A549 (cell line): ENCODE results near the gene CHAF1A. TPM values are rescaled to one million over a fixed set of nuclear protein-coding genes. Genes with fewer than 3 reads are reported as not detected.

ENCODE experiments used
- ATAC-seq, 2 experiments: fragments of 200-7000 bp in 1 of 2; fragments of >200 bp in 1 of 2; cut with Nextera tagmentation in 1 of 2; cut with Tn5 transposase in 1 of 2; 3 replicates each; pipeline versions ENCODE4 v1.8.0 to v1.9.1; 2018 to 2020; ENCODE audit warnings: mild to moderate bottlenecking in 1 of 2, moderate library complexity in 1 of 2
- CTCF ChIA-PET: fragments of 300-600 bp; sonication (Branson Sonifier 250); formaldehyde crosslinking; extraction: SDS; loops from one replicate; lab custom pipeline; 2021; ENCODE audit warnings: antibody characterized with exemption, inconsistent platforms; lab: Yijun Ruan, JAX
- POLR2A ChIA-PET: fragments of 350-600 bp; formaldehyde crosslinking; extraction: SDS; loops from one replicate; lab custom pipeline; 2021; ENCODE audit warnings: antibody characterized with exemption, inconsistent platforms; lab: Yijun Ruan, JAX
- DNase-seq, 2 experiments: peaks; one replicate each; pipeline versions ENCODE4 v3.0.0 to v3.0.0-alpha.2; 2011 to 2016; ENCODE audit warnings: low read depth in 1 of 2, low spot score in 1 of 2
- FAIRE-seq: peaks from 2 replicates; lab custom pipeline; 2011; peaks lifted over from hg19 to GRCh38; lab: Jason Lieb, UNC
- H3K27ac ChIP-seq, 2 experiments: fragments of >200 bp; sonication (Bioruptor Twin); formaldehyde crosslinking; 3 replicates each; pipeline ENCODE4 v1.5.1; 2016 to 2017
- H3K4me1 ChIP-seq: fragments of >200 bp; sonication (Bioruptor Twin); formaldehyde crosslinking; 3 replicates; pipeline ENCODE4 v1.6.1; 2016
- H3K4me2 ChIP-seq: fragments of >200 bp; sonication (Bioruptor Twin); formaldehyde crosslinking; 3 replicates; pipeline ENCODE4 v1.6.1; 2016
- H3K4me3 ChIP-seq: fragments of >200 bp; sonication (Bioruptor Twin); formaldehyde crosslinking; 3 replicates; pipeline ENCODE4 v1.5.1; 2016
- H3K9me3 ChIP-seq: fragments of >200 bp; sonication (Bioruptor Twin); formaldehyde crosslinking; 3 replicates; pipeline ENCODE4 v1.6.1; 2016
- CBX8 ChIP-seq: fragments of 200-600 bp; sonication (generic); IDR thresholded peaks from 2 replicates; pipeline ENCODE4 v1.6.1; 2016
- CTCF ChIP-seq: fragments of >200 bp; sonication (Bioruptor Twin); formaldehyde crosslinking; IDR thresholded peaks from 3 replicates; pipeline ENCODE4 v1.5.1; 2016
- E2F6 ChIP-seq: IDR thresholded peaks from 2 replicates; pipeline ENCODE4 v1.6.1; 2012; ENCODE audit warnings: low read depth, borderline replicate concordance
- EP300 ChIP-seq, 2 experiments: fragments of >200 bp; sonication (Bioruptor Twin); formaldehyde crosslinking; IDR thresholded peaks; 2 replicates in 1 of 2; 3 replicates in 1 of 2; pipeline ENCODE4 v1.6.1; 2016 to 2017
- JUNB ChIP-seq: fragments of >200 bp; sonication (Bioruptor Twin); formaldehyde crosslinking; IDR thresholded peaks from 2 replicates; pipeline ENCODE4 v1.6.1; 2016
- NPAS2 ChIP-seq: fragments of 250-450 bp; sonication (Bioruptor Pico); IDR thresholded peaks from 2 replicates; pipeline ENCODE4 v1.8.0; 2022; ENCODE audit warnings: mild to moderate bottlenecking, moderate library complexity, borderline replicate concordance
- PHF8 ChIP-seq: fragments of 200-600 bp; sonication (generic); IDR thresholded peaks from 2 replicates; pipeline ENCODE4 v1.6.1; 2016; ENCODE audit warnings: low read depth, mild to moderate bottlenecking, antibody characterized with exemption, moderate library complexity, borderline replicate concordance
- POLR2A ChIP-seq: IDR thresholded peaks from 2 replicates; pipeline ENCODE4 v1.6.1; 2012; ENCODE audit warnings: mild to moderate bottlenecking, low read length
- RAD21 ChIP-seq, 2 experiments: fragments of >200 bp in 1 of 2; sonication (Bioruptor Twin) in 1 of 2; formaldehyde crosslinking in 1 of 2; IDR thresholded peaks in 1 of 2; conservative IDR thresholded peaks in 1 of 2; 2 replicates in 1 of 2; 3 replicates in 1 of 2; pipeline ENCODE4 v1.6.1; 2012 to 2018; ENCODE audit warnings: inconsistent platforms in 1 of 2
- SMC3 ChIP-seq: fragments of >200 bp; sonication (Bioruptor Twin); formaldehyde crosslinking; IDR thresholded peaks from 3 replicates; pipeline ENCODE4 v1.6.1; 2018; ENCODE audit warnings: inconsistent platforms
- TFCP2L1 ChIP-seq: fragments of 250-450 bp; sonication (Bioruptor Pico); IDR thresholded peaks from 2 replicates; pipeline ENCODE4 v1.5.0; 2021; ENCODE audit warnings: mild to moderate bottlenecking
- TP53 ChIP-seq: fragments of 250-450 bp; sonication (Bioruptor Pico); IDR thresholded peaks from 2 replicates; pipeline ENCODE4 v1.5.0; 2021; ENCODE audit warnings: mild to moderate bottlenecking, moderate library complexity
- ZSCAN20 ChIP-seq: fragments of 250-450 bp; sonication (Bioruptor Pico); IDR thresholded peaks from 2 replicates; pipeline ENCODE4 v1.8.0; 2022; ENCODE audit warnings: mild to moderate bottlenecking, moderate library complexity
- WGBS: methylation state at CpG from one replicate; pipeline ENCODE4 v1.1.6; 2017; ENCODE audit errors: missing lambda C conversion rate; 5-methylcytosine and 5-hydroxymethylcytosine counted together
- polyA plus RNA-seq, 4 experiments: library from polyadenylated mRNA; depleted of rRNA in 3 of 4; stranded (reverse); fragments of >200 nt; fragmentation: RNase III in 1 of 4; extraction: RNeasy Plus Mini Kit Qiagen cat#74134 plus additional on column Dnase treatment in 1 of 4; gene quantifications; 2 replicates in 3 of 4; 3 replicates in 1 of 4; pipeline ENCODE4 v1.2.3, GENCODE V29; 2011 to 2017
- TF ChIP-seq, protein P1 (sequence below): fragments of >200 bp; sonication (Bioruptor Twin); formaldehyde crosslinking; IDR thresholded peaks from 2 replicates; pipeline ENCODE4 v1.6.1; 2016
- TF ChIP-seq, protein P2 (sequence below): IDR thresholded peaks from 2 replicates; pipeline ENCODE4 v1.6.1; 2012
- TF ChIP-seq, protein P3 (sequence below): fragments of 250-450 bp; sonication (Bioruptor Pico); IDR thresholded peaks from 2 replicates; pipeline ENCODE4 v1.5.0; 2021; ENCODE audit warnings: mild to moderate bottlenecking, moderate library complexity, borderline replicate concordance
- TF ChIP-seq, protein P4 (sequence below): fragments of 250-450 bp; sonication (Bioruptor Pico); IDR thresholded peaks from 2 replicates; pipeline ENCODE4 v1.5.0; 2020; ENCODE audit warnings: low read depth, mild to moderate bottlenecking, moderate library complexity

The CHAF1A gene
- polyA plus RNA-seq, 2 of the 4 experiments (the other 2 are of a cell fraction), result 15.6 to 28.0 TPM

DNA sequence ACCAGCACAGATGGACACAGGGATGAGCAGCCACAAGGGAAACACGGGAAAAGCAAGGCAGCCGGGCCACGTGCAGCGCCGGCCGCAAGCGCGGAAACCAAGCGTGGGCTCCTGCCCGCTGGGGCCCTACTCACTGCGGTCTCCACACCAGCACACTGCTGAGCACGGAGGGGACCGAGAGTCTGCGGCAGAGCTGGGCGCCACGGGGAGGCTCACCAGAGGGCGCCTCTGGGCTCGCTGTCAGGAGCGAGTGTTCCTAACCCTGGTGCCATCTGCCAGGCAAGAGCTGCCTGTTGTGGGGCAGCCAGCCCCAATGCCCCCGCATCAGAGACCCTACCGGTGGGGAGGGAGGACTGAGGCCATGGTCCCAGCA lies 32.6 kb upstream of the CHAF1A start:
- 100% methylated on average over 1 of the region's 21 CpGs for WGBS
- Histone ChIP-seq H3K4me1 (peaks cover 31% of the 10 kb centered on the region), H3K4me2 (no peak overlapping the region), H3K4me3 (no peak overlapping the region), H3K27ac (peak overlapping the region in 1 of 2 experiments; percentile 59; a peak in 2 of 6 replicates), H3K9me3 (no peaks in the 10 kb centered on the region)
- POLR2A ChIA-PET, result no interaction called here
- CTCF ChIA-PET, result interaction anchor here (0.6 to 2.4 kb wide), 5 partner anchors 9 to 267 kb away, joined by 3 to 10 read pairs (median 6); partner anchors contain the start of gene SH3GL1
- FAIRE-seq (no peak), DNase-seq (no peak), ATAC-seq (peak; percentile 18 to 53; a peak in 4 of 6 replicates)
- TF ChIP-seq TFCP2L1 (no peak), EP300 (IDR thresholded peaks at IDR 0.05) (no peak), RAD21 (conservative IDR thresholded peaks at IDR 0.05 in 1 of 2, IDR thresholded peaks at IDR 0.05 in 1 of 2) (0 out of 5 replicates have a peak, but pooled peaks have one; percentile 22 to 29), ZSCAN20 (no peak), CTCF (0 out of 3 replicates have a peak, but pooled peaks have one; percentile 23), PHF8 (no peak), SMC3 (peak; percentile 32; the same call in 1 of the 3 replicates), TP53 (CRISPR knock-in tag) (no peak), CBX8 (no peak)
- TF ChIP-seq, protein P1, sequence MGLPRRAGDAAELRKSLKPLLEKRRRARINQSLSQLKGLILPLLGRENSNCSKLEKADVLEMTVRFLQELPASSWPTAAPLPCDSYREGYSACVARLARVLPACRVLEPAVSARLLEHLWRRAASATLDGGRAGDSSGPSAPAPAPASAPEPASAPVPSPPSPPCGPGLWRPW, result no peak
- TF ChIP-seq, protein P2, sequence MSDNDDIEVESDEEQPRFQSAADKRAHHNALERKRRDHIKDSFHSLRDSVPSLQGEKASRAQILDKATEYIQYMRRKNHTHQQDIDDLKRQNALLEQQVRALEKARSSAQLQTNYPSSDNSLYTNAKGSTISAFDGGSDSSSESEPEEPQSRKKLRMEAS, result no peak

DNA sequence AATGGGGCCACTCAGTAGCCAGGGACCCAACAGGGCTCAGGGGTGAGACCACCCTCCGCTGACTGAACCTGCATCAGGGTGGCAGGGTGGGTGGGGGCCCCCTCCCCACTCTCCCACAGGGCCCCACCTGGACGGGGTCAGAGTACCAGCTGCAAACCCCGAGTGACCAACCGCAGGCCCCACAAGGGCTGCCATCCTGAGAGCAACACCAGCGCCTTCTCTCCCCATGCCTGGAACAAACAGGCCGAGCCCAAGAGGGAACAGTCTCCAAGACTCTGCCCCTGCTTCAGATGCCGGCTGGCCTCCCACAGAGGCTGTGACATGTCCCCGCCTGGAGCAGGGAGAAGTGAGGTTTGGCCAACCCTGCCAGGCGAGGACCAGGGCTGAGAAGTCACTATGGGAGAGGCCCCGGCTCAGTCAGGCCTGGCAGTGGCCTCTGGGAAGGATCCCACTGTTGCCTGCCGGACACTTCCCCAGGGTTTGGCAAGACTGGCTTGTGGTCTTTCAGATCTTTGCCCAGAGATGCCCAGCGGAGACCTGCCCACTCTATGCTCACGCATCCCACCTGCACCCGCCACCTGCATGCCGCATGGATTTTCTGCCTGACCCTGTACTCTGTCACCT lies 31.9 kb upstream of the CHAF1A start:
- peaks cover 37% of the 10 kb centered on the region for H3K4me1 ChIP-seq
- ATAC-seq (no peak), FAIRE-seq (no peak), DNase-seq (no peak)
- peak overlapping the region in 1 of 2 experiments; percentile 99; a peak in 2 of 6 replicates for H3K27ac ChIP-seq
- no peaks in the 10 kb centered on the region for H3K9me3 ChIP-seq
- CTCF ChIA-PET, result interaction anchor here (0.5 to 2.4 kb wide), 6 partner anchors 9 to 266 kb away, joined by 3 to 10 read pairs (median 4); partner anchors contain the start of gene SH3GL1
- POLR2A ChIA-PET, result no interaction called here
- H3K4me2 ChIP-seq, result no peak overlapping the region
- no peak overlapping the region for H3K4me3 ChIP-seq
- 80% methylated on average over 5 of the region's 15 CpGs for WGBS
- TF ChIP-seq E2F6, result no peak
- no peak for TF ChIP-seq JUNB
- TF ChIP-seq, all 56 proteins: peak for 0

DNA sequence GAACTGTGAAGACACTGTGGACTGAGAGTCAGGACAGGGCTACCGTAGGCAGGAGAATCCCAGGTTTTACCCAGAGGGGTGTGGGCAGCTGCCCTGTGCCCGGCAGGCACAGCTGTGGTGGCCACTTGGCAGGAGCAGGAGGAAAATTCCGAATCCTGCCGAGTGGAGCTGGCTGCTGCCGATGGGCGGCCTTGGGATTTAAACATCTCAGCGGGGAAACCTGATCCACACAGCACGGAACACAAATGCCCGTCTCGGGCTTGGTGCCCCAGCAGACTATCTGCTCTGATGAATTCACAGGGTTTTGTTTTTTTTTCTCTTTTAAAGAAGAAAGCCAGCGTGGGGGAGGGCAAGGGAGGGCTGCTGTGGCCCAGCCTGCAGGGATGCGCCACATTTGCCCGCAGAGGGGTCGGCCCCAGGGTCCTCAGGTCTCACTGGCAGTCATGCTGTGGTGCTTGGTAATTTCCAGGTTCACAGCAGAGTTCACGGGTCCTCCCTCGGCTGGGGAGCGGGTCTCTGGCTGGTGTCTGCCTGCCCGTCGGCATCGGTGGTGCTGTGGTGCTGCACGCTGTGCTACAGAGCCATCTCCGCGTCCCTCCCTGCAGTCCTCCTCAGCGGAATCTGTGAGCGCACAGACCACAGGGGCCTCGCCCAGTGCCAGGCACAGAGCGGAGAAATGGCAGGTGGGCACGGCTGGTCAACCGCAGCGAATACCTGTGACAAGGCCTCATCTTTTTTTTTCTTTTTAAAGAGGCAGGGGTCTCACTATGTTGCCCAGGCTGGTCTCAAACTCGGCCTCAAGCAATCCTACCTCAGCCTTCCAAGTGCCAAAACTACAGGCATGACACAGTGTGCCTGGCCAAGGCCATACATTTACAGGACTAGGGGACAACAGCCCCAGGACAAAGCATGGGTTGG lies 30.9 kb upstream of the CHAF1A start:
- Histone ChIP-seq H3K4me1 (peaks cover 47% of the 10 kb centered on the region), H3K27ac (peak overlapping the region in 1 of 2 experiments; percentile 99; a peak in 2 of 6 replicates), H3K9me3 (no peaks in the 10 kb centered on the region), H3K4me2 (no peak overlapping the region), H3K4me3 (no peak overlapping the region)
- FAIRE-seq (no peak), DNase-seq (no peak), ATAC-seq (no peak)
- TF ChIP-seq E2F6 (no peak), NPAS2 (no peak), ZSCAN20 (no peak), POLR2A (no peak)
- TF ChIP-seq, protein P2, result no peak
- TF ChIP-seq, protein P3, sequence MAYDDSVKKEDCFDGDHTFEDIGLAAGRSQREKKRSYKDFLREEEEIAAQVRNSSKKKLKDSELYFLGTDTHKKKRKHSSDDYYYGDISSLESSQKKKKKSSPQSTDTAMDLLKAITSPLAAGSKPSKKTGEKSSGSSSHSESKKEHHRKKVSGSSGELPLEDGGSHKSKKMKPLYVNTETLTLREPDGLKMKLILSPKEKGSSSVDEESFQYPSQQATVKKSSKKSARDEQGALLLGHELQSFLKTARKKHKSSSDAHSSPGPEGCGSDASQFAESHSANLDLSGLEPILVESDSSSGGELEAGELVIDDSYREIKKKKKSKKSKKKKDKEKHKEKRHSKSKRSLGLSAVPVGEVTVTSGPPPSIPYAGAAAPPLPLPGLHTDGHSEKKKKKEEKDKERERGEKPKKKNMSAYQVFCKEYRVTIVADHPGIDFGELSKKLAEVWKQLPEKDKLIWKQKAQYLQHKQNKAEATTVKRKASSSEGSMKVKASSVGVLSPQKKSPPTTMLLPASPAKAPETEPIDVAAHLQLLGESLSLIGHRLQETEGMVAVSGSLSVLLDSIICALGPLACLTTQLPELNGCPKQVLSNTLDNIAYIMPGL (CRISPR knock-in tag), result no peak
- TF ChIP-seq, protein P4, sequence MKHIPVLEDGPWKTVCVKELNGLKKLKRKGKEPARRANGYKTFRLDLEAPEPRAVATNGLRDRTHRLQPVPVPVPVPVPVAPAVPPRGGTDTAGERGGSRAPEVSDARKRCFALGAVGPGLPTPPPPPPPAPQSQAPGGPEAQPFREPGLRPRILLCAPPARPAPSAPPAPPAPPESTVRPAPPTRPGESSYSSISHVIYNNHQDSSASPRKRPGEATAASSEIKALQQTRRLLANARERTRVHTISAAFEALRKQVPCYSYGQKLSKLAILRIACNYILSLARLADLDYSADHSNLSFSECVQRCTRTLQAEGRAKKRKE (CRISPR knock-in tag), result no peak
- WGBS, result 91% methylated on average over 27 of the region's 31 CpGs
- CTCF ChIA-PET, result interaction anchor here (1.0 to 2.4 kb wide), 4 partner anchors 8 to 29 kb away, joined by 6 to 10 read pairs (median 7); partner anchors contain the start of gene SH3GL1
- POLR2A ChIA-PET, result no interaction called here
